Left cardiac atrium (tissue), 4 donors: Measurements from ENCODE around the gene RHOB. TPM values are rescaled to one million over a fixed set of nuclear protein-coding genes. Genes with fewer than 3 reads are reported as not detected.
"Not testable (repeated sequence)": the region's sequence is repeated elsewhere in the genome, so short reads cannot be mapped to it uniquely, and the experiment has no call there.

Experiments
- ATAC-seq, 2 donors: fragments of 200-7000 bp; cut with Tn5 transposase; one replicate each; pipeline ENCODE4 v1.9.1; 2020; ENCODE audit warnings: mild to moderate bottlenecking in 2 of 2, moderate library complexity in 2 of 2
- DNase-seq: peaks from one replicate; pipeline ENCODE4 v3.0.0-alpha.2; 2020
- intact Hi-C, 2 donors: fragments of 100-400 bp; cut with DNase I; formaldehyde crosslinking; loops; one replicate each; pipeline versions ENCODE4 v1.14.1 to v1.15.1; 2022 to 2023
- total RNA-seq, 2 donors: library from RNA; stranded (reverse); fragmentation: NEBNext Ultra II Directional; extraction: Animal tissue kit (Norgen Biotek cat#: 25700); gene quantifications; one replicate each; pipeline ENCODE4 v1.2.1, GENCODE V29; 2021
- donor health status: DM: no; HTN: yes; CAD: no.
- donor health status: DM: no; HTN: yes; CAD: no; lungs with severe emphysema.
- donor health status: DM: yes; HTN: yes; CAD: no.
- donor health status: Dilated cardiomyopathy.

The RHOB gene
- total RNA-seq, 2 donors from 2014 or later, result 224 to 279 TPM

DNA sequence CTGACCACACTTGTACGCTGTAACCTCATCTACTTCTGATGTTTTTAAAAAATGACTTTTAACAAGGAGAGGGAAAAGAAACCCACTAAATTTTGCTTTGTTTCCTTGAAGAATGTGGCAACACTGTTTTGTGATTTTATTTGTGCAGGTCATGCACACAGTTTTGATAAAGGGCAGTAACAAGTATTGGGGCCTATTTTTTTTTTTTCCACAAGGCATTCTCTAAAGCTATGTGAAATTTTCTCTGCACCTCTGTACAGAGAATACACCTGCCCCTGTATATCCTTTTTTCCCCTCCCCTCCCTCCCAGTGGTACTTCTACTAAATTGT, 2.1 kb downstream of the RHOB start:
- ATAC-seq, result no peak
- intact Hi-C loops, result loop anchor here (5.0 kb wide), 2 partner anchors 168 to 193 kb away; no protein-coding TSS in a partner anchor

DNA sequence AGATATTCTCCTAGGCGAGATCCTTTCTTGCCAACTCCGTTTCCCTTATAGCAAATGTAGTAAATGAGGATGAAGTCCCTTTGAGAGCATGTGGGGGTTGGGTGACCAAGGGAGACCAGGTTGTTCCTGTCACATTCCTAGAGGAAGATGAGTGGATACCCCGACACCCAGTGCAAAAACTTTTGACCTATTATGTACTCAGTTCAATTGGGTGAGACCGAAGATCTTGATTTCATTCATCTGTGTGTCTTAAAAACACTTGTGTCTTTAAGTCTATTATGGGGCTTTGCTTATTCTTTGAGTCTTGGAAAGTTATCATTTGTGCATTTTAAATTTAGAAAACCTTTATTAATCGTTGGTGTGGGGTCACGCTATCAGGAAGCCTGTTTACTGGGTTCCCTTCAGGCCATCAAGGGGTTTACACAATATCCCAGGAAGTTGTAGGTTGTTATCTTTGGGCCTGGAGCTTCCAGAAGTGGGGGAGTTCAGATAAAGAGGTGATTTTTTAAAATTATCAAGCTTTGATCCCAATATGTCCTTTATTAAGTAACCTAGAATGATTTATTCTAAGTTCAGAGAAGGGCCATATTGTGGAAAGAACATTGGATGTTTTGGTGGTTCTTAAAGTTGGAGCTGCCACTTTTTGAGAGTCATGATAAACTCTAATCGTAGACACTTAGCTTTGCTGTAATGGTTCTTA, 2.8 kb downstream of the RHOB start:
- intact Hi-C loops, result loop anchor here (5.0 to 10.0 kb wide), 3 partner anchors 75 to 193 kb away; no protein-coding TSS in a partner anchor

More for the DNA sequence above, 2.1 kb downstream of the RHOB start:
- no peak for DNase-seq

DNA sequence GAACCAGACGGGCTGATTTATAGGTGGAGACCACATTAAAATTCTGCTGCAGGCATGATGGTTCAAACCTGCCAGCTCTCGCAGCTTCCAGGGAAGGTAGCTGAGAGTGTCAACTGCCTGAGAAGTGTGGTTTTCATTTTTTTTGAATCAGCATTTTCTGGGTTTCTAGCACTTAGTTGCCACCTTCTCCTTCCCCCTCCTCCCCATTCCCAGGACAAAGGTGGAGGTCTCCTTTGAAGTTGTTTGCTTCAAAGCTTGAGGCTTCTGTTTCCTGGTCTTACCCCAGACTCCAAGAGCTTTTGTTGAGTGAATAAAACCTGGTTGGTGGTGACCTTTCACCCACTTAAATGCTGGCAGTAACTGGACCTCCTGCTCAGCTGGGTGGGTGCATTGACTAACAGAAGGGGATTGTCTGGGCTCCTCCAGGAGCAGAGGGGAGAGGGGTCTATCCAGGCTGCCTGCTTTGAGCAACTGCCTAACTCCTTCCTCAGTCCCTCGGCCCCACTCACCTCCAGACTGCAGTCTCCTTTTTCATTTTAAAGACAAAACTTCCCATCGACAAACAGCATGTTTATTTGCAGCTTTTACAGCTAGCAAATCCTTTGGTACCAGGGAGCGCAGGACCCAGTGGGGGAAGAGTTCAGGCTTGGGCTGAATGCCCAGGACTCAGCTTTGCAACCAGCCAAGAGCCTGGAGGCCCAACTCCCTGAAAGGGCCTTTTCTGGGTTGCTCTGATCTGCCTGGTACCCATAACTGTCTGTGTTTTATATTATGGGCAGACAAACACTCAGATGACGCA, 3.5 kb downstream of the RHOB start:
- intact Hi-C loops, result loop anchor here in 1 of 2 donors (10.0 kb wide), 1 partner anchor 74 kb away; no protein-coding TSS in a partner anchor
- DNase-seq (peak; percentile 77), ATAC-seq (peak; percentile 27 to 28)

More for the DNA sequence above, 2.8 kb downstream of the RHOB start:
- DNase-seq (no peak), ATAC-seq (no peak)

GRCh38 chr2:20451000-20451290, 4.1 kb downstream of the RHOB start:
- intact Hi-C loops, result loop anchor here in 1 of 2 donors (10.0 kb wide), 1 partner anchor 74 kb away; no protein-coding TSS in a partner anchor
- no peak for DNase-seq
- ATAC-seq, result no peak

GRCh38 chr2:20451341-20451740, 4.5 kb downstream of the RHOB start:
- no peak for DNase-seq
- intact Hi-C loops, result loop anchor here in 1 of 2 donors (10.0 kb wide), 1 partner anchor 73 kb away; no protein-coding TSS in a partner anchor
- peak in 1 of 2 donors; percentile 0 for ATAC-seq

DNA sequence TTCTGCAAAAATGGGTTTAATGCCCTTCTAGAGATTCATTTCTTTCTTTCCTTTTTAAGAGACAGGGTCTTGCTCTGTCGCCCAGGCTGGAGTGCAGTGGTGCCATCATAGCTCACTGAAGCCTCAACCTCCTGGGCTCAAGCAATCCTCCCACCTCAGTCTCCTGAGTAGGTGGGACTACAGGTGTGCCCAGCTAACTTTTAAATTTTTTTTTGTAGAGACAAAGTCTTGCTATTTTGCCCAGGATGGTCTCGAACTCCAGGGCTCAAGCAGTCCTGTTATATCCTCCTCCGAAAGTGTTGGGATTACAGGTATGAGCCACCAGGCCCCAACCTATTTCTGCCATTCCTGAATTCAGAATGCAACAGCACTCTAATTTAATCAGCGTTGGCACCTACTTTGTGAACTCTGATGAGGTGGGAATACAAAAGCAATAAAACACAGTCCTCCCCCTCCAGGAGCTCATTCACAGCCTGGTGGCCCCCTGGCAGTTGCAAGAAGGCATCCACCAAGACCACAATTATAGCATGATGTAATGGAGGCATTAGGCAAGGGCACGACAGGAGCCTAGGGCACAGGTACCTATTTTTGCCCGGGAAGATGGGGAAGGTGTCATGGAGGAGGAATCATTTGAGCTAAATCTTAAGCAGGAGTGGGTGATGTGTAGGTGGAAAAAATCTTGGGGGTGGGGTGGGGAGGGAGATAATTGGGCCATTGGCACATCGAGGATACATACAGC, 5.1 kb downstream of the RHOB start:
- ATAC-seq (no peak), DNase-seq (no peak)
- intact Hi-C loops, result loop anchor here in 1 of 2 donors (10.0 kb wide), 1 partner anchor 73 kb away; no protein-coding TSS in a partner anchor

GRCh38 chr2:20452551-20452950, 5.7 kb downstream of the RHOB start:
- DNase-seq, result peak; percentile 42
- intact Hi-C loops, result loop anchor here in 1 of 2 donors (10.0 kb wide), 1 partner anchor 72 kb away; no protein-coding TSS in a partner anchor
- peak in 1 of 2 donors; percentile 1 for ATAC-seq

DNA sequence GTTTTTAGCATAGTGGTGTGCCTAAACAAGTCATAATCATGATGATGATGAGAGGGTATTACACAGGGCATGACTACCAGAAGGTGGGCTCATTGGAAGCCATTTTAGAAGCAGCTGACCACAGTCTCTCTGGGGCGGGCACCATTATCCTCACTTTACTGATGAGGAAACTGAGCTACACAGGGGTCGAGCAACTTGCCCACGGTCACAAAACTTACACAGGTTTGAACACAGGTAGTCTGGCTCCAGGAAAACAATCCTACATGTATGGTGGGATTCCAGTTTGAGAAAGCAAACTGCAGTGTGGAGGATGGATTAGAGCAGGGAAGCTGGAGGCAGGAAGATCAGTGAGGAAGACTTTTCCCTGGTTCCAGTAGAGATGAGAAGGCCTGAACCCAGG, 6.2 kb downstream of the RHOB start:
- intact Hi-C loops, result loop anchor here in 1 of 2 donors (10.0 kb wide), 1 partner anchor 72 kb away; no protein-coding TSS in a partner anchor
- DNase-seq, result no peak
- ATAC-seq, result no peak

GRCh38 chr2:20454036-20454981, 7.4 kb downstream of the RHOB start:
- ATAC-seq (no peak), DNase-seq (no peak)
- intact Hi-C loops, result loop anchor here in 1 of 2 donors (10.0 kb wide), 1 partner anchor 70 kb away; no protein-coding TSS in a partner anchor

GRCh38 chr2:20455076-20455587, 8.3 kb downstream of the RHOB start:
- ATAC-seq (no peak), DNase-seq (no peak)
- intact Hi-C loops, result loop anchor here in 1 of 2 donors (10.0 kb wide), 1 partner anchor 70 kb away; no protein-coding TSS in a partner anchor

DNA sequence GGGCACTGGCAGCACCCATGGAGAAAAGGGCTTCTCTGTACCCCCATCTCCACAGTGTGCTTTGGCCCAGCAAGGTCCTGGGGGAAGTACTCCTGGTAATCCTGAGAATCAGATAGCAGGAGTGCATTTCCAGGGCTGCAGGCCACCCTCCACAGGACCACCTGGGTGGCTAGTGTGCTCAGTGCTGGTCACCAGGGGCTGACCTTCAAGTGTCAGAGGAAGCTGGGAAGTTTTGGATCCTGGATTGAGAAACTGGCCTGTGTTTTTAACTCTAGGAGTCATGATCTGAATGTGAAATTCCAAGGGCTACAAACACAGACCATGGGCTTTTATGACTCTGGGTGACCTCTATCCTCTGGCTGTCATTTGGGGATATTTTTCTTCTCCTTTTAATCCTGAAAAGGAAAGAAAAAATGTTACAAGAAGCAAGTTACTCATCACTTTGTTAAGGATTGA, 9.3 kb downstream of the RHOB start:
- no peak for ATAC-seq
- DNase-seq, result no peak
- intact Hi-C loops, result loop anchor here in 1 of 2 donors (10.0 kb wide), 1 partner anchor 69 kb away; no protein-coding TSS in a partner anchor

- ATAC-seq, result peak in 1 of 2 donors; percentile 19
- intact Hi-C loops, result loop anchor here in 1 of 2 donors (10.0 kb wide), 1 partner anchor 68 kb away; no protein-coding TSS in a partner anchor
- no peak for DNase-seq
Observed at GRCh38 chr2:20456636-20457426, 10.0 kb downstream of the RHOB start.

DNA sequence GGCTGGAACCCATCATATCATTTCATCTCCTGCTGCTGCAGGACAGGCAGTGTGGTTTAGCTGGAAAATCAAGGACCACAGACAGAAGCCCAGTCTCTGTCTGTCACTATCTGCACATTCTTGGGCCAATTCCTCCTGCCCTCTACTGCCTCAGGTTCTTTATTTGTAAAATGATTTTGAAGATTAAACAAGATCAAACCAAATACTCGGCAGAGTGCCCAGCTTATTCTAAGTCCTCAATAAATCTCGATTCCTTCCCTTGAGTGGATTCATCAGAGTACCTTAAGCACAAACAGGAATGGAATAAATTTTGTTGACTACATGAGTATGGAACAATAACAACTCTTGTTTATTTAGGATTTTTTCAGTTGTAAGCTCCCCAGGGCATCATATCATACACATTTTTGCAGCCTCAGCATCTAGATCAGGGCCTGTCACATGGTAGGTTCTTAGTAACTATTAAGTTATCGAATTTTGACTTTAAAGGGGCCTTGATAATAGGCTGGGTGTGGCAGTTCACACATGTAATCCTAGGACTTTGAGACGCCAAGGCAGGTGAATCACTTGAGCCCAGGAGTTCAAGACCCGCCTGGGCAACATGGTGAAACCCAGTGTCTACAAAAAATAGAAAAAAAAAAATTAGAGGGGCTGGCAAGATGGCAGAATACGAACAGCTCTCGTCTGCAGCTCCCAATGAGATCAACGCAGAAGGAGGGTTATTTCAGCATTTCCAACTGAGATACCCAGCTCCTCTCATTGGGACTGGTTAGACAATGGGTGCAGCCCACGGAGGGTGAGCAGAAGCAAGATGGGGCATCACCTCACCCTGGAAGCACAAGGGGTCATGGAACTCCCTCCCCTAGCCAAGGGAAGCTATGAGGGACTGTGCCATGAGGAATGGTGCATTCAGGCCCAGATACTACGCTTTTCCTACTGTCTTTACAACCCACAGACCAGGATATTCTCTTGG, 11.1 kb downstream of the RHOB start:
- intact Hi-C loops, result loop anchor here in 1 of 2 donors (10.0 kb wide), 1 partner anchor 67 kb away; no protein-coding TSS in a partner anchor
- DNase-seq, result no peak
- ATAC-seq, result no peak

DNA sequence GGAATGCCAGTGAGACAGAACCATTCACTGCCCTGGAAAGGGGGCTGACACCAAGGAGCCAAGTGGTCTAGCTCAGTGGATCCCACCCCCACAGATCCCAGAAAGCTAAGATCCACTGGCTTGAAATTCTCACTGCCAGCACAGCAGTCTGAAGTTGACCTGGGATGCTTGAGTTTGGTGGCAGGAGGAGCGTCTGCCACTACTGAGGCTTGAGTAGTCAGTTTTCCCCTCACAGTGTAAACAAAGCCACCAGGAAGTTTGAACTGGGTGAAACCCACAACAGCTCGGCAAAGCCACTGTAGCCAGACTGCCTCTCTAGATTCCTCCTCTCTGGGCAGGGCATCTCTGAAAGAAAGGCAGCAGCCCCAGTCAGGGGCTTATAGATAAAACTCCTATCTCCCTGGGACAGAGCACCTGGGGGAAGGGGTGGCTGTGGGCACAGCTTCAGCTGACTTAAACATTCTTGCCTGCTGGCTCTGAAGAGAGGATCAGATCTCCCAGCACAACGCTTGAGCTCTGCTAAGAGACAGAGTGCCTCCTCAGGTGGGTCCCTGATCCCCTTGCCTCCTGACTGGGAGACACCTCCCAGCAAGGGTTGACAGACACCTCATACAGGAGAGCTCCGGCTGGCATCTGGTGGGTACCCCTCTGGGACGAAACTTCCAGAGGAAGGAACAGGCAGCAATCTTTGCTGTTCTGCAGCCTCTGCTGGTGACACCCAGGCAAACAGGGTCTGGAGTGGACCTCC, 12.0 kb downstream of the RHOB start:
- not testable (repeated sequence) for DNase-seq, ATAC-seq
- intact Hi-C loops, result loop anchor here in 1 of 2 donors (10.0 kb wide), 1 partner anchor 66 kb away; no protein-coding TSS in a partner anchor
